ENCODE measurements around the gene CFDP1.

Gene CFDP1

GRCh38 chr16:75432828-75433731, at the start of gene CFDP1:
Gene CFDP1, minus strand, starts transcription at chr16:75433503. Its CDS starts 151 bp downstream, at chr16:75433352.
- peak; percentile 97 for DNase-seq (ENCODE audit: low spot score)

DNA sequence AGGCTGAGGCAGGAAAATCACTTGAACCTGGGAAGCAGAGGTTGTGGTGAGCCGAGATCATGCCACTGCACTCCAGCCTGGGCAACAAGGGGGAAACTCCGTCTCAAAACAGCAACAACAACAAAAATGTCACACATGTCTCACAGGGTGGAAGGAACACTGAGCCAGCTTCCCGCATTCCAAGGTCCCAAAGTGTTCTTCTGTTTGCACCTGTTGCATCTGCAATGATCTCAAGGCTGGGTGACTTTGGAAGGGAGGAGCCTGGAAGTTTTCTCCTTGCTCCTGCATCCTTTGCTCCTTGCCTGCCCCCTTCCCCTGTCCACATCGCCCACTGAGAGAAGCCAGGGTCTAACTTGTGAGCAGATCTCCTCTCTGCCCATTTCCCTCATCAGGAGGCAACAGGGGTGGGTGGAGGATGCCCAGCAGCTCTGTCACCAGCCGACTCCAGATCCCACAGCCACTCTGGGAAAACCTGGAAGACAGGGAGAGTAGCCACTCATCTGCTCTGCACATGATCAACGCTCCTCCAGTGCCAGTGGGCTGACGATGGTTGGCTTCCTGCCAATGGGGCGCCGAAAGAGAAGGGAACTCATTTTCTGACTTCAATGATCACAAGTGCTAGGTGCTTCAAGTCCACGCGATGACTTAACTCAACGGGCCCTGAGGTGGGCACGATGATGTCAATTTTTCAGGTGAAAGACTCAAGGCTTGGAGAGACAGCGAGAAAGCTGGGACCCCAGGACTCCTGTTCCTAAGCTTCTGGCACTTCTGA, 49.3 kb upstream of the CFDP1 start:
- no peak for DNase-seq (ENCODE audit: low spot score)

DNA sequence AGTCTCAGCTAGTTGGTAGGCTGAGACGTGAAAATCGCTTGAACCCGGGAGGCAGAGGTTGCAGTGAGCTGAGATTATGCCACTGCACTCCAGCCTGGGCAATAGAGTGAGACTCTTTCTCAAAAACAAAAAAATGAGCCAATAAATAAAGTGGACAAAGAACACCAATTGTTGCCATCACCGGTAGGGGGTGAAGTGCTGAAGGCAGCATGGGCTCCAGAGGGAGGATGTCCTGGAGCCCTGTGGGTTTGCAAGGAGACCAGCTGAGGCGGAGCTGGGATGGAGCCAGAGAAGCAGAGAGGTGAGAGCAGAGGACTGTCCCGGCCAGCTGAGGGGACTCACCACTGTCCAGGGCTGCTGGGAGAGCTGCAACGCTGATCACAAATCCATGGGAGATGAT, 48.2 kb upstream of the CFDP1 start:
- DNase-seq (ENCODE audit: low spot score), result no peak

DNA sequence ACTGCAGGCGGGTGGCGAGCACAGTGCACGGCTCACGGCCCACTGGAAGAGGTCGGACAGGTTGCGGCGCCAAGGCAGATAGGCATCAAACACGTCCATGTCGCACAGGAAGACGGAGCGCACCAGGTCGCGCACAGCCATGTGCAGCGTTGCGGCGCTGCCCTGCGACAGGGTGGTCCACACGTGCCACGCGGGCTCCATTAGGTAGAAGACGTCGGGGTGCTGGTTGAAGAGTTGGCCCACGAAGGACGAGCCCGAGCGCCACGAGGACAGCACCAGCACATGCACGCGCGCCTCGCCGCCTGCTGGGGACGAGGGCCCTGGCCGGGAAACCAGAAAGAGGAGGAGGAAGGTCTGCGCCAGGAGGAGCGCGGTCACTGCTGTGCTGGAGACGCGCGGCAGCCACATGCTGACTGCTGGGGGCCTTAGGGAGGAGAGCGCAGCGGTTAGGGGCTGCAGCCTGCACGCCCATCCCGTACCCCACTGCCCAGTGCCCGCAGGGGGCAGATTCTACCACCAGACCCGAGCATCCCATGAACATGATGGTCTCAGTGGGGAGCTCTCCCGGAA, 46.2 kb upstream of the CFDP1 start:
- DNase-seq (ENCODE audit: low spot score), result no peak

DNA sequence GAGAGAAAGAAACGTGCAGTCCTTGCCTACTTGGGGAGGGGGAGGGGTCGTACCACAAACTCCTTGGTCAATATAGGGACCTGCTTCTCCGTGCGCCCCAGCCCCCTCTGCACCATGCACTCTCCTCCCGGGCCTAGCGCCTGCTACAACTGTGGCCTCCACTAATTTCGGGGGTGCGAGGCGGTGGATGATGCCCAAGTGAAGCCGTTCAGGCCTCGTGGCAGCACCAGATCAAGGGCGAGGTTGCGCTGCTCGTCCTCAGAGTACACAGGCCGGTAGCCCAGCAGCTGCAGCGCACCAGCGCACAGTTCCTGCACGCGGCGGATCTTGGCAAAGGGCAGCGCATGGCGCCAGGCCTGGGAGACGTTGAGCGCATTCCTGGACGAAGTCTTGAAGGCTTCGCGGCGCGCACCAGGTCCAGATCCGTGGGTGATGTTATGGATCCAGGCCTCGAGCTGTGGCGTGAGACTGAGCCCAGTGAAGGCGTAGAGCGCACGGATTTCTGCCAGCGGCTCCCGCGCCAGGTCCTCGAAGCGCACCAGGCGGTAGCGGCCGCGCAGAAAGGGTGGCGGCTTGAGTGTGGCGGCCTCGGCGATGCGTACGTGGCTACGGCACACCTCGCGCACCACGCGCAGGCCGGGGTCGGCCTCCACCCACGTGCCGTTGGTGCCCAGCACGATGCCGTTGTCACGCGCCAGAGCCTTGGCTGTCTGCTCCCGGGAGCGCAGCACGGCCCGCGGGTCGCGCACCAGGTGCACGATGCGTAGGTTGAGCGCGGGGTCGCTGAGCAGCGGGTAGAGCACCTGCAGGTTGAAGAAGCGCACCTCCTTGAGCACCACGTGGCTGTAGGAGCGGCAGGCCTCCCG, 45.4 kb upstream of the CFDP1 start:
- no peak for DNase-seq (ENCODE audit: low spot score)

- no peak for DNase-seq (ENCODE audit: low spot score)
These were observed 44.6 kb upstream of the CFDP1 start for GRCh38 chr16:75477680-75478473.

DNA sequence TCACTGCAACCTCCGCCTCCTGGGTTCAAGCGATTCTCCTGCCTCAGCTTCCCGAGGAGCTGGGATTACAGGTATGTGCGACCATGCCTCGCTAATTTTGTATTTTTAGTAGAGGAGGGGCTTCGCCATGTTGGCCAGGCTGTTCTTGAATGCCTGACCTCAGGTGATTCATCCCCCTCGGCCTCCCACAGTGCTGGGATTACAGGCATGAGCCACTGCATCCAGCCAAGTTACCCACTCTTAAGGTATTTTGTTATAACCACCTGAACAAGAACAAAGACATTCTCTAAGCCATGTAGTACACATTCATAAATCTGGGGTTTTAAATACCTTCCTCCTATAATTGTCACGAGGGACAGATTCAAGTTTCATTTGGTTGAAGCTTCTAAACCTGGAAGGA, 43.5 kb upstream of the CFDP1 start:
- DNase-seq (ENCODE audit: low spot score), result no peak

DNA sequence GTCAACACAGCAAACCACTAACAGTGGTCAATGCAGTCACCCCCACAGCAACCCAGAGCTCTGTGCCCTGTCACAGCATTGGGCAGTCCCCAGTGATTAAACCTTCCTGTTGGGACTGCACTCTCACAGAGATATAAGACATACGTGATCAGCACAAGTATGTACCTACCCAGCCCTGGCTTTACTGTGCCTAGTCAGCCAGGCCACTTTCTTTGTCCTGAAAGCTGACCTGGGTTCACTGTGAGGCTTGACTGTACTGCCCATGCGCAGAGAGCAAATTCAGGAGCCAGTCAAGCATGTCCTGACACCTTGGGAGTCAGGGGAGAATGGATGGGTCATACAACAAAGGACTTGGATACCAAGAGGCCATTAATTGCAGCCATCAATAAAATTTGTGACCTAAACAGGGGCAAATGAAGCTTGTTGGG, 42.1 kb upstream of the CFDP1 start:
- DNase-seq (ENCODE audit: low spot score), result no peak

DNA sequence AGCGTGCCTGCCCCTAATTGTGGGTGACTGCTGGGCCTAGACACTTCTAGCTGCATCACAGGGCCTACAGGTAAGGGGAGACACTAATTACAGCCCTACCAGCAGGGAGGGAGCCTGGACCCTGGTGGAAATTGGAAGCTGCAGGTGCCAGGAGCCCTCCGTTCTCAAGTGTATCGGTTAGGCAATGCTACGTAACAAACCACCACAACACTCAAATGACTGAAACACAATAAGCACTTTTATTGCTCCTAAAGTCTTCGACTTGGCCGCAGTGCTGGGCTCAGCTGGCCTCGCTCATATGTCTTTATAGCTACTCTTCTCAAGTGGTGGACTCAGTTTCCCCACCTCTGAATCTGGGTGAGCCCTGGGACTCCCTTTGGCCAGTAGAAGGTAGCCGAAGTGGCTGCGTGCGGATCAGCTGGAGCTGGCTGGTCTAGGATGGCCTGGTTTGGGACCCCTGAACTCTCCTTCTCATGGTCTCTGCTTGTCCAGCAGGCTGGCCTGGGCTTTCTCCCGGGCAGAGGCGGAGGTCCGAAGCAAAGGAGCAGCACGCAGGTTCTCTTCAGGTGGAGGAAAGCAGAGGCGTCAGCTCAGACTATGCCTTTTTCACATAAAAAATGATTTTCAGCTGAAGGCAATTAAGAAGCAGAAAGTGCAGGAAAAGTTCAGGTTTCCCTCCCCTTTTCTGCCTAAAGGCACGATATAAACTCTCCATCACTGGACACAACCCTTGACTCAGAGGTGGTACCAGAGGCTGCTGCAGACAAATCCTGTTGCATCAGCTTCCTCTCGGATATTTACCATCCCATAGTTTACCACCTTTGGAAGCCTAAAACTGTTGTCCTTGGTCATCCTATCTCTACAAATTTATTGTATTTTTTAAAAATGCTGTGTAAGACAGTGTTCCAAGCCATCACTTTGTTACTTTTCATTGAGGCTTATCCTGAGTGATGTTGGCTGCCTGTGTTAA, 39.9 kb upstream of the CFDP1 start:
- DNase-seq (ENCODE audit: low spot score), result no peak

DNA sequence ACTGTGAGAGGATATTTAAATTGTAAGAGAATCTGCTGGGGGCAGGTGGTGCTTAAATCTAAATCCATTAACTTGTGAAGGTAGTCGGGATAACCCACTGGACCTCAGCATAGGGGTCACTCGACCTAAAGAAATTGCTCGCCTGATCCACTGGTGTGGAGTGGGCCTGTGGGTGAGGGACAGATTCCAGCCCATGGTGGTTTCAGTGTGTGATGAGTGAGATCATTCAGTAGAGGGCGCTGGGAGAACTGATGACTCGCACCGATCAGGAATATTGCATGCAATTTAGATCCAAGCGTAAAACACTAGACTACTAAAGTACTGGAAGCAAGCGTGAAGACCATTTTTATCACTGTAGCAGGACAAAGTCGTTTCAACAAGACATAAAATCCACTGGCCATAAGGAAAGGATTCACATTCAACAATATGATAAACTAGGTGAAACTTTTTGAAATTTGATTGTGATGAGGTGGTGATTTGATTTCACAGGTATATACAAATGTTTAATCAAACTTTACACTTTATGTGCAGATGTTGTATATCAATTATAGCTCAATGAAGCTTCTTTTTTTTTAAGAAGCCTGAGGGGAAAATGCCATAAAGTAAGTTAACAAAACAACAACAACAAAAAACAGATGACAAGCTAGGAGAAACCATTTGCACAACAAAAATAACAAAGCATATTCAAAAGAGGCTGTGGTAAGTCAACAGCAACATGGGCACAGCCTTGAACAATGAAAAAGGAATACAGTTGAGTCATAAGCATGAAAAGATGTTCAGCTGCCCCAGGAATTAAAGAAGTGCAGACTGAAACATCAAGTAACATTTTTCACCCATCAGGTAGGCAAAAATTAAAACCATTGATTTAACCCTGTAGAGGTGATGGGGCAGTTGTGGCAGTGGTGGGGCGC, 38.7 kb upstream of the CFDP1 start:
- DNase-seq (ENCODE audit: low spot score), result peak; percentile 80

DNA sequence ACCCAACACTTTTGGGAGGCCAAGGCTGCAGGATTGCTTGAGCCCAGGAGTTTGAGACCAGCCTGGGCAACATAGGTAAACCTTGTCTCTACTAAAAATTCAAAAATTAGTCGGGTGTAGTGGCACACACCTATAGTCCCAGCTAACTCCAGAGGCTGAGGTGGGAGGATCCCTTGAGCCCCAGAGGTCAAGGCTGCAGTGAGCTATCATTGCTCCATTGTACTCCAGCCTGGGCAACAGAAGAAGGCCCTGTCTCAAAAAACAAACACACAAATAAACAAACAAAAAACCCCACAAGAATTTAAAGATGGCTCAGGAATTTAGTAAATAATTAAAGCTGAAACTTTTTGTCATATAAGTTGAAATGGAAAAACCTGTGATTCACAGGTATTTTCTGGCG, 33.5 kb upstream of the CFDP1 start:
- no peak for DNase-seq (ENCODE audit: low spot score)

GRCh38 chr16:75464122-75464918, 31.0 kb upstream of the CFDP1 start, which contains the start of gene TMEM170A:
Gene TMEM170A, minus strand, starts transcription at chr16:75464689. Its CDS starts 89 bp downstream, at chr16:75464600.
- DNase-seq (ENCODE audit: low spot score), result peak; percentile 96

DNA sequence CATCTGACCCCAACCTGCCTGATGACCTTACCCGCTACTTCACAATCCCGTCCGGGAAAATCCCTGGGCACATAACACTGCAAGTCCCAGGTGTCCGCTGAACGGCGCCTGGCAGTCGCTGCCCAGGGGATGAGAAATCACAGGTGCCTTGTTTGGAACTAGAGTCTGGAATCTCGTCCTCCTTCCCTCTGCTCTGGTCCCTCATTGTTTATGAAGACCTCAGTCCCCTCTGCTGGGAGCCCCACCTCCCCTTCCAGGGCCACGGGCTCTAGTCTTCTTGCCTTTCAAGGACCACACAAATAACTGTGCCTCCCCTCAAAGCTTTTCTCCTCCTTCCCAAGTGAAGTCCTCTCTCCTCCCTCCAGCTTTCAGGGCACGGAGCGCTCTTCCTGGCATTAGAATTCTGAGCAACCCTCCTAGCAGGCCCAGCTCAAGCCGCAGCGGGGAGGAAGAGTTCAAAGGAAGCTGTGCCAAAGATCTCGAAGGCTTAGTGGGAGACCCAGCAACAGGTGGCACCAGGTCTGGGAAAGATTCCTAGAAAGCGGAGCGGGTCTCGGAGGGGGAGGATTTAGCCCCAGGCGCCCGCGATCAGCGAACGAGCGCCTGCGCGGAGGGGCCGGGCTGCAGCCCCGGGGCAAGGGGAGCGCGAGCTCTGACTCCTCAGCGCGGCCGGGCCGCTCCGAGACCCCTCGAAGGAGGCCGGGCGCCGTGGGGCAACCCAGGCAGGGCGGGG, 30.3 kb upstream of the CFDP1 start:
- DNase-seq (ENCODE audit: low spot score), result peak; percentile 78

GRCh38 chr16:75462806-75463205, 29.5 kb upstream of the CFDP1 start:
- DNase-seq (ENCODE audit: low spot score), result no peak

DNA sequence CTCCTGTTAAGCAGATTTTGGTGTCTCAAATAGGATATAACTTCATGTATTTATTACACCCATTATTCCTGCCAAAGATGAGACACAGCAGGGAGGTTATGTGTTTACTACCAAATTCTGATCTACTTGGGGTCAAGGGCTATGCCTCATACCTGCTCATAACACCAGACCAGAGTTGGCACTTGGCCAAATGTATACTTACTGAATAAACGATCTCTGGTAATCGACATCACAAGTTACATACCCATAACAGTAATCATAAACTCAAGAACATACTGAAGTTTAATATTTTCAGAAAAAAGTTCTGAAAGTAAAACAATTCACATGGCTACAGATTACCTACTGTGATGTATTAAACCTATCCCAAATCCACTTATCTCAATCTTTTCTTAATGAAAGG, 28.3 kb upstream of the CFDP1 start:
- no peak for DNase-seq (ENCODE audit: low spot score)

- no peak for DNase-seq (ENCODE audit: low spot score)
These were observed 27.1 kb upstream of the CFDP1 start for GRCh38 chr16:75460446-75460845.

DNA sequence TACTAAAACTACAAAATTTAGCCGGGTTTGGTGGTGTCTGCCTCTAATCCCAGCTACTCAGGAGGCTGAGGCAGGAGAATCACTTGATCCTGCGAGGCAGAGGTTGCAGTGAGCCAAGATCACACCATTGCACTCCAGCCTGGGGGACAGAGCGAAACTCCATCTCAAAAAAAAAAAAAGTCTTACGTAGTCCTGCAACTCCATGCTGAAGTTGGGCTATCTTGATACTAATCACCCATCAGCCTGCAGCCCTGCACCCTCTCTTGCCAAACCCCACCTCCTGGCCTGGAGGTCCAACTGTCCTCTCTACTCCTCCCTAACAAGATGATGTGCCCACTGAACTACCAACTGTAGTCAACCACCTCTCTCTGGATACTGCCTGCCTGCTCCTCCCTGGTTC, 26.4 kb upstream of the CFDP1 start:
- no peak for DNase-seq (ENCODE audit: low spot score)

Measured in D341Med (cell line).